SK-N-SH (cell line): Measurements from ENCODE around the gene APBB2. TPM values are rescaled to one million over a fixed set of nuclear protein-coding genes. Genes with fewer than 3 reads are reported as not detected.

Experiments used
- CTCF ChIA-PET: fragments of 300-600, 350-600 bp; formaldehyde crosslinking; extraction: SDS; loops from one replicate; lab custom pipeline; 2021; lab: Yijun Ruan, JAX
- POLR2A ChIA-PET: fragments of 350-600 bp; sonication (Branson Sonifier 250); formaldehyde crosslinking; extraction: SDS; loops from one replicate; lab custom pipeline; 2020; ENCODE audit warnings: antibody characterized with exemption, inconsistent platforms; lab: Yijun Ruan, JAX
- DNase-seq: peaks from one replicate; pipeline ENCODE4 v3.0.0; 2012
- H2AFZ ChIP-seq: fragments of 200-600 bp; sonication (generic); 2 replicates; pipeline ENCODE4 v1.8.1; 2016; ENCODE audit warnings: antibody characterized with exemption, mild to moderate bottlenecking, low read depth
- H3F3A ChIP-seq: fragments of 200-600 bp; sonication (generic); replicated peaks from 2 replicates; pipeline ENCODE3; 2016; ENCODE audit warnings: antibody characterized with exemption, mild to moderate bottlenecking; ENCODE audit not compliant: insufficient read depth
- H3K27ac ChIP-seq, 2 experiments: fragments of 200-500 bp in 1 of 2; fragments of 200-600 bp in 1 of 2; sonication (Bioruptor generic) in 1 of 2; sonication (generic), shearing (Covaris generic) in 1 of 2; 2 replicates each; pipeline versions ENCODE4 v1.5.1 to v1.6.1; 2014 to 2016; ENCODE audit warnings: low read depth in 2 of 2, inconsistent platforms in 1 of 2, low read length in 1 of 2, mild to moderate bottlenecking in 1 of 2, mixed read lengths in 1 of 2
- H3K27me3 ChIP-seq: fragments of 200-600 bp; sonication (generic), shearing (Covaris generic); 2 replicates; pipeline ENCODE4 v1.6.1; 2016; ENCODE audit warnings: mixed run types; ENCODE audit not compliant: insufficient read depth
- H3K36me3 ChIP-seq, 2 experiments: fragments of 200-500 bp in 1 of 2; fragments of 200-600 bp in 1 of 2; sonication (Bioruptor generic) in 1 of 2; sonication (generic) in 1 of 2; replicated peaks in 1 of 2; 2 replicates each; pipeline versions ENCODE3 to v1.5.1; 2014 to 2016; ENCODE audit warnings: low read length in 1 of 2, mild to moderate bottlenecking in 1 of 2; ENCODE audit not compliant: insufficient read depth in 2 of 2, control insufficient read depth in 1 of 2
- H3K4me1 ChIP-seq, 2 experiments: fragments of 200-500 bp in 1 of 2; fragments of 200-600 bp in 1 of 2; sonication (Bioruptor generic) in 1 of 2; sonication (generic), shearing (Covaris generic) in 1 of 2; 2 replicates each; pipeline versions ENCODE4 v1.5.1 to v1.6.1; 2014 to 2016; ENCODE audit warnings: low read depth in 1 of 2, low read length in 1 of 2, mixed run types in 1 of 2; ENCODE audit not compliant: insufficient read depth in 2 of 2, control insufficient read depth in 1 of 2
- H3K4me2 ChIP-seq: fragments of 200-600 bp; sonication (generic), shearing (Covaris generic); 2 replicates; pipeline ENCODE4 v1.6.1; 2017; ENCODE audit warnings: mixed run types
- H3K4me3 ChIP-seq, 2 experiments: fragments of 200-500 bp in 1 of 2; fragments of 200-600 bp in 1 of 2; sonication (Bioruptor generic) in 1 of 2; sonication (generic), shearing (Covaris generic) in 1 of 2; 2 replicates each; pipeline versions ENCODE4 v1.5.1 to v1.8.1; 2014 to 2016; ENCODE audit warnings: low read depth in 2 of 2, inconsistent platforms in 1 of 2, low read length in 1 of 2, mild to moderate bottlenecking in 1 of 2, mixed read lengths in 1 of 2, moderate library complexity in 1 of 2
- H3K79me2 ChIP-seq: fragments of 200-600 bp; sonication (generic); 2 replicates; pipeline ENCODE4 v1.8.1; 2017; ENCODE audit warnings: mild to moderate bottlenecking; ENCODE audit not compliant: insufficient read depth
- H3K9ac ChIP-seq: fragments of 200-600 bp; sonication (generic); 2 replicates; pipeline ENCODE4 v1.6.1; 2017; ENCODE audit warnings: mixed run types
- H3K9me2 ChIP-seq: fragments of 200-600 bp; sonication (generic); 2 replicates; pipeline ENCODE4 v1.6.1; 2017; ENCODE audit warnings: mixed run types
- H3K9me3 ChIP-seq: fragments of 200-600 bp; sonication (generic); 2 replicates; pipeline ENCODE4 v1.6.1; 2017; ENCODE audit warnings: mixed run types, mild to moderate bottlenecking, moderate library complexity
- H4K20me1 ChIP-seq: fragments of 200-600 bp; sonication (generic); 2 replicates; pipeline ENCODE4 v1.6.1; 2017; ENCODE audit warnings: mild to moderate bottlenecking, mixed run types; ENCODE audit not compliant: insufficient read depth
- CTCF ChIP-seq: fragments of 200-600 bp; sonication (generic); IDR thresholded peaks from 2 replicates; pipeline ENCODE4 v1.6.1; 2017; ENCODE audit warnings: antibody characterized with exemption, mild to moderate bottlenecking, moderate library complexity
- EZH2phosphoT487 ChIP-seq: fragments of 200-600 bp; sonication (generic); IDR thresholded peaks from 2 replicates; pipeline ENCODE4 v1.6.1; 2017; ENCODE audit warnings: low read depth, mixed run types, mild to moderate bottlenecking, antibody characterized with exemption, moderate library complexity, borderline replicate concordance
- FOSL2 ChIP-seq: IDR thresholded peaks from 2 replicates; pipeline ENCODE4 v1.4.0; 2012; ENCODE audit warnings: low read depth, mild to moderate bottlenecking, moderate library complexity, borderline replicate concordance
- FOXM1 ChIP-seq: IDR thresholded peaks from 2 replicates; pipeline ENCODE4 v1.4.0; 2012; ENCODE audit warnings: low read depth, mild to moderate bottlenecking
- MEF2A ChIP-seq: IDR thresholded peaks from 2 replicates; pipeline ENCODE4 v1.4.0; 2012; ENCODE audit warnings: low read depth, borderline replicate concordance
- MXI1 ChIP-seq: IDR thresholded peaks from 2 replicates; pipeline ENCODE4 v1.6.1; 2012; ENCODE audit warnings: mild to moderate bottlenecking, low read depth, low read length, improper control_type of control experiment
- RAD21 ChIP-seq: IDR thresholded peaks from 2 replicates; pipeline ENCODE4 v1.6.1; 2012; ENCODE audit warnings: mild to moderate bottlenecking, low read length
- REST ChIP-seq: IDR thresholded peaks from 2 replicates; pipeline ENCODE4 v1.6.1; 2012; ENCODE audit warnings: mild to moderate bottlenecking, low read depth, low read length, moderate library complexity
- SMC3 ChIP-seq: IDR thresholded peaks from 2 replicates; pipeline ENCODE4 v1.6.1; 2012; ENCODE audit warnings: low read depth, low read length, improper control_type of control experiment
- TAF1 ChIP-seq: IDR thresholded peaks from 2 replicates; pipeline ENCODE4 v1.6.1; 2012; ENCODE audit warnings: low read depth, mild to moderate bottlenecking, low read length, moderate library complexity, borderline replicate concordance
- WGBS: methylation state at CpG from one replicate; pipeline ENCODE4 v1.1.6; 2017; ENCODE audit warnings: low lambda C conversion rate; 5-methylcytosine and 5-hydroxymethylcytosine counted together
- polyA plus RNA-seq, 3 experiments: library from polyadenylated mRNA; depleted of rRNA; stranded (reverse); fragments of >200 nt; gene quantifications; 2 replicates each; pipeline ENCODE4 v1.2.3, GENCODE V29; 2012
- TF ChIP-seq, protein P1 (sequence below): IDR thresholded peaks from 2 replicates; pipeline ENCODE4; 2012

Gene APBB2
- polyA plus RNA-seq, 1 of the 3 experiments (the other 2 are of a cell fraction), result 49.8 TPM

DNA sequence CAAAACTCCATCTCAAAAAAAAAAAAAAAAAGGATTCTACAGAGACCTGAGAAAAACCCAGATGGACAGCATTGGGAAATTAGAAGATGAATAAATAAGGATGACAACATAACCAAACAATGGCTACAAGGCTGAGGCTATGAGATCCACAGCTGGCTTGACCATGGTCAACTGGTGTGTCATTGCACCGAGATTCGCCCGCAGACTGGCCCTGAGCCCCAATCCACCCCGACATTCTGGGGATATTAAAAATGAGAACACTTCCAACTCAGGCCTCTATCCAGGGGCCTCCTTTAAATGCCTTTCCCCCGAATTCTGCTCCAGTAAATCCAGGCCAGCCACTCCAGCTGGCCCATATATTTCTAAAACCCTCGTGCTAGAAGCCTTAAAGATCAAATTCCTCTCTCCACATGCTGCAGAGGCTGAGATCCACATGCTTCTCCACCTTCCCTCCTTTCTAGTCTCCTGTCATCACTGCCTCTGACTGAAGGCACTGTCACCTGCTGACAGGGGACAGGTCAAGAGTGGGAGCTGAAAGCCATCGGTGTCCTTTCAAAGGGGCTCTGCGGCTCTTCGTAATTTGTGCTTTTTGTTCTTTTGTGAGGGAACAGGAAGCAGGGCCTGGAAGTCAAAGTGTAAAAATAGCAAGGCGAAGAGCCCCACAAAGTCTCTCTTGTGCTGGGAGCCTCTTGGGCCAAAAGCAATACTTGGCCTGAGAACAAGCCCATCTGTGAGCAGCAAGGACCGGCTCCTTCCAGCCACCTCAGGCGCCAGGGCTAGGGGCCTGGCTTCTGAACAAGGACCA lies 260.9 kb downstream of the APBB2 start (continued):
- TF ChIP-seq CTCF (no peak), TAF1 (no peak), RAD21 (no peak)
- TF ChIP-seq, protein P1, sequence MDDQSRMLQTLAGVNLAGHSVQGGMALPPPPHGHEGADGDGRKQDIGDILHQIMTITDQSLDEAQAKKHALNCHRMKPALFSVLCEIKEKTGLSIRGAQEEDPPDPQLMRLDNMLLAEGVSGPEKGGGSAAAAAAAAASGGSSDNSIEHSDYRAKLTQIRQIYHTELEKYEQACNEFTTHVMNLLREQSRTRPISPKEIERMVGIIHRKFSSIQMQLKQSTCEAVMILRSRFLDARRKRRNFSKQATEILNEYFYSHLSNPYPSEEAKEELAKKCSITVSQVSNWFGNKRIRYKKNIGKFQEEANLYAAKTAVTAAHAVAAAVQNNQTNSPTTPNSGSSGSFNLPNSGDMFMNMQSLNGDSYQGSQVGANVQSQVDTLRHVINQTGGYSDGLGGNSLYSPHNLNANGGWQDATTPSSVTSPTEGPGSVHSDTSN, result no peak

DNA sequence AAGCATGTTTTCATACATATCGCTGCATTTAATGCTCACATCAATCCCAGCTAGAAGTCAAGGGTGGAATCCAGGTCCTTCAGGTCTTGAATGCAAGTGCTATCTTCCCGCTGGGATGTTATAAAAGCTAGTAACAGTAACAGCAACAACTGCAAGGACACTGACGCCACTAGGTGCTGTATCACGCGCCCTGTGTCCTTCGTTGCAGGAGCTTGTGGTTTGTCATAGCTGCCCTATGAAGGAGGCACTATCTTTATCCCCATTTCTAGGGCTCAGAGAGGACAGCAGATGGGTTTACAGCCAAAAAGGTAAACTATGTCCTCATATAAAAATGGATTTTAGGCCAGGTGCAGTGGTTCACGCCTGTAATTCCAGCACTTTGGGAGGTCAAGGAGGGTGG lies 261.7 kb downstream of the APBB2 start:
- POLR2A ChIA-PET, result no interaction called here
- H3K27ac ChIP-seq, result no peak overlapping the region
- CTCF ChIA-PET, result interaction anchor here (0.7 kb wide), 1 partner anchor 19 kb away, joined by 3 read pairs; no protein-coding TSS in a partner anchor

GRCh38 chr4:40952217-40952616 lies 262.1 kb downstream of the APBB2 start:
- DNase-seq, result no peak
- H3K9me3 ChIP-seq, result no peaks in the 10 kb centered on the region
- H3K9me2 ChIP-seq, result no peaks in the 10 kb centered on the region
- POLR2A ChIA-PET, result no interaction called here
- H4K20me1 ChIP-seq, result no peaks in the 10 kb centered on the region
- no peaks in the 10 kb centered on the region for H3K27me3 ChIP-seq
- 96% methylated on average over 4 of the region's 4 CpGs for WGBS
- no peak overlapping the region for H3K4me3 ChIP-seq
- H2AFZ ChIP-seq, result no peak overlapping the region
- H3K36me3 ChIP-seq, result no peaks in the 10 kb centered on the region
- no peak overlapping the region for H3K4me2 ChIP-seq
- H3K79me2 ChIP-seq, result peaks cover 45% of the 10 kb centered on the region
- CTCF ChIA-PET, result interaction anchor here (0.7 kb wide), 1 partner anchor 18 kb away, joined by 3 read pairs; no protein-coding TSS in a partner anchor
- H3K9ac ChIP-seq, result no peak overlapping the region
- no peak overlapping the region for H3K27ac ChIP-seq
- H3F3A ChIP-seq, result no peaks in the 10 kb centered on the region
- no peak for TF ChIP-seq FOSL2
- no peak for TF ChIP-seq REST
- TF ChIP-seq, protein P1, result no peak
- peaks cover 0 to 2% of the 10 kb centered on the region in 2 experiments; a peak in 1 of 4 replicates for H3K4me1 ChIP-seq

More for the DNA sequence above, 261.7 kb downstream of the APBB2 start:
- Histone ChIP-seq H3K9me2 (no peaks in the 10 kb centered on the region), H2AFZ (no peak overlapping the region), H3K79me2 (peaks cover 44% of the 10 kb centered on the region), H3K4me3 (no peak overlapping the region), H3K36me3 (no peaks in the 10 kb centered on the region), H3K9me3 (no peaks in the 10 kb centered on the region), H3K4me1 (peaks cover 0 to 2% of the 10 kb centered on the region in 2 experiments; a peak in 1 of 4 replicates), H3K9ac (no peak overlapping the region), H3K4me2 (no peak overlapping the region), H3F3A (no peaks in the 10 kb centered on the region), H4K20me1 (no peaks in the 10 kb centered on the region), H3K27me3 (no peaks in the 10 kb centered on the region)
- 95% methylated on average over 7 of the region's 7 CpGs for WGBS
- DNase-seq, result no peak
- TF ChIP-seq SMC3 (no peak), FOXM1 (no peak), MEF2A (no peak), EZH2phosphoT487 (no peak), MXI1 (no peak)
- TF ChIP-seq, protein P1, result no peak
